ENCODE measurements around the gene SPATA1.

The SPATA1 gene

GRCh38 chr1:84571150-84571535 lies 65.0 kb downstream of the SPATA1 start:
- no peak for TF ChIP-seq CTCF (IDR thresholded peaks at IDR 0.05; ENCODE audit: control insufficient read depth, insufficient read depth, low read depth, low read length, missing control alignments)
- H3K4me3 ChIP-seq (ENCODE audit: control insufficient read depth, low read depth, low read length) = no peak overlapping the region
- DNase-seq (ENCODE audit: low read depth) = no peak

GRCh38 chr1:84573481-84573966 lies 67.3 kb downstream of the SPATA1 start:
- peak overlapping the region; percentile 41 for H3K4me3 ChIP-seq (ENCODE audit: control insufficient read depth, low read depth, low read length)
- DNase-seq (ENCODE audit: low read depth) = no peak
- TF ChIP-seq CTCF (IDR thresholded peaks at IDR 0.05; ENCODE audit: control insufficient read depth, insufficient read depth, low read depth, low read length, missing control alignments) = no peak

- peak; percentile 65 for DNase-seq (ENCODE audit: low read depth)
- TF ChIP-seq CTCF (IDR thresholded peaks at IDR 0.05; ENCODE audit: control insufficient read depth, insufficient read depth, low read depth, low read length, missing control alignments) = no peak
- peak within 1 kb of the TSS; percentile 41 for H3K4me3 ChIP-seq (ENCODE audit: control insufficient read depth, low read depth, low read length)
Observed at GRCh38 chr1:84573967-84574842, 68.0 kb downstream of the SPATA1 start, which contains the start of gene CTBS. CTBS (minus strand) TSS chr1:84574440; CDS start chr1:84574415, 25 bp downstream.

GRCh38 chr1:84574936-84575335 lies 68.8 kb downstream of the SPATA1 start:
- H3K4me3 ChIP-seq (ENCODE audit: control insufficient read depth, low read depth, low read length) = no peak overlapping the region; the same call in 1 of the 2 replicates
- DNase-seq (ENCODE audit: low read depth) = no peak
- no peak for TF ChIP-seq CTCF (IDR thresholded peaks at IDR 0.05; ENCODE audit: control insufficient read depth, insufficient read depth, low read depth, low read length, missing control alignments)

GRCh38 chr1:84581648-84582047 lies 75.5 kb downstream of the SPATA1 start:
- no peak overlapping the region for H3K4me3 ChIP-seq (ENCODE audit: control insufficient read depth, low read depth, low read length)
- no peak for TF ChIP-seq CTCF (IDR thresholded peaks at IDR 0.05; ENCODE audit: control insufficient read depth, insufficient read depth, low read depth, low read length, missing control alignments)
- no peak for DNase-seq (ENCODE audit: low read depth)

- no peak for DNase-seq (ENCODE audit: low read depth)
- H3K4me3 ChIP-seq (ENCODE audit: control insufficient read depth, low read depth, low read length) = no peak overlapping the region
- no peak for TF ChIP-seq CTCF (IDR thresholded peaks at IDR 0.05; ENCODE audit: control insufficient read depth, insufficient read depth, low read depth, low read length, missing control alignments)
Observed at GRCh38 chr1:84582802-84583587, 76.8 kb downstream of the SPATA1 start.

All from AG09309 (cell line).